Measurements from ENCODE around the gene ITGA3.

Gene ITGA3

DNA sequence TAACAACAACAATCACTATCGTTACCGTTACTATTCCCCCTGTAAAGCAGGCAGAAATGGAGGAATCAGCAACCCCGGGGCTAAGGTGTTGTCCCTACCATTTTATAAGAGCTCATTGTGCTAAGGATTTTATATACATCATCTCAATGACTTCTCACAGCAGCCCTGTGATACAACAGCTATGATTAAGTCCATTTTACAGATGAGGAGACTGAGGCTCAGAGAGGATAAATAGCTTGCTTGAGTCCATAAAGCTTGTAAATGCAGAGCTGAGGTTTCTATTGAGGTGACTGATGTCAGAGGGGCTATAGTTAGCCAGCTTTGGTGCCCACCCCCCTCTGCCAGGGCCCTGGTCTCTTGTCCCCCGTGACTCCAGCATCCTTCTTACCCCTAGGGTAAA lies 22.5 kb downstream of the ITGA3 start:
- no peak for DNase-seq (ENCODE audit: low spot score)
- no peak for TF ChIP-seq CTCF (conservative IDR thresholded peaks at IDR 0.05; ENCODE audit: low read depth)
- ChIA-PET POLR2A (ENCODE audit: low non-redundant PET) (no interaction called here), CTCF (interaction anchor here (0.8 kb wide), 1 partner anchor 32 kb away, joined by 3 read pairs; no protein-coding TSS in a partner anchor)
- H3K27ac ChIP-seq: peak overlapping the region; percentile 75

GRCh38 chr17:50079334-50080095 lies 23.6 kb downstream of the ITGA3 start:
- TF ChIP-seq CTCF (conservative IDR thresholded peaks at IDR 0.05; ENCODE audit: low read depth): peak; percentile 72
- no peak for DNase-seq (ENCODE audit: low spot score)
- H3K27ac ChIP-seq: peak overlapping the region; percentile 75
- ChIA-PET CTCF (interaction anchor here (0.6 to 1.0 kb wide), 3 partner anchors 14 to 470 kb away, joined by 4 to 6 read pairs (median 4); no protein-coding TSS in a partner anchor), POLR2A (ENCODE audit: low non-redundant PET) (no interaction called here)

DNA sequence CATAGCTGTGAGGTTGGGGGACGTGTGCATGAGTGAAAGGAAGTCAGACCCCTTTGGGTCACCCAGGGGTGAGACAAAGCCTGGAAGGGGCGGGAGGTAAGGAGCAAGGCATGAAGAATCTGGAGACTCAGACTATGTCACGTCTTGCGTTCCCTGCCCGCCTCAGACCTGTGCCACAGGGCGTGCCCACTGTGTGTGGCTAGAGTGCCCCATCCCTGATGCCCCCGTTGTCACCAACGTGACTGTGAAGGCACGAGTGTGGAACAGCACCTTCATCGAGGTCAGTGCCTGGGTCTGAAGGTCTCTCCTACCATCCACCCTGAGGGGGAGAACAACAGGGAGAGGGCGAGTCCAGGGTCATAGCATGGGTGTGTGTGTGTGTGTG lies 24.2 kb downstream of the ITGA3 start:
- H3K27ac ChIP-seq: peak overlapping the region; percentile 75
- ChIA-PET POLR2A (ENCODE audit: low non-redundant PET) (no interaction called here), CTCF (interaction anchor here (0.6 to 1.0 kb wide), 2 partner anchors 35 to 470 kb away, joined by 4 read pairs; no protein-coding TSS in a partner anchor)
- no peak for DNase-seq (ENCODE audit: low spot score)
- TF ChIP-seq CTCF (conservative IDR thresholded peaks at IDR 0.05; ENCODE audit: low read depth): no peak

GRCh38 chr17:50080827-50081226 lies 24.9 kb downstream of the ITGA3 start:
- peak overlapping the region; percentile 75 for H3K27ac ChIP-seq
- ChIA-PET CTCF (no interaction called here), POLR2A (ENCODE audit: low non-redundant PET) (no interaction called here)
- no peak for DNase-seq (ENCODE audit: low spot score)
- no peak for TF ChIP-seq CTCF (conservative IDR thresholded peaks at IDR 0.05; ENCODE audit: low read depth)

DNA sequence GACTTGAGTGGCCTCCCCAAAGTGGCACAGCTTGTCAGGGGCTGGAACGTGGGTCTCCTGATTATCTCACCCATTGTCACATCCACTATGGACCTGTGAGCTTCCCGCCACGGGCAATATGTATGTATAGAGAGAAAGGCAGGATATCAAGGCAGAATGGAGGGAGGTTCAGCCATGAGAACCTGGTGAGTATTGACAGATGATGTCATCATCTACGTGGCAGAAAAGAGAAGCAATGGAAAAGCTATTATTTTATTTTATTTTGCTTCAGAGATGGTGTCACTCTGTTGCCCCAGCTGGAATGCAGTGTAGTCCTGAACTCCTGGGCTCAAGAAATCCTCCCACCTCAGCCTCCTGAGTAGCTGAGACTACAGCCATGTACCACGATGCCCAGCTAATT lies 25.8 kb downstream of the ITGA3 start:
- CTCF ChIA-PET: no interaction called here
- POLR2A ChIA-PET (ENCODE audit: low non-redundant PET): no interaction called here
- H3K27ac ChIP-seq: peak overlapping the region; percentile 75
- TF ChIP-seq CTCF (conservative IDR thresholded peaks at IDR 0.05; ENCODE audit: low read depth): no peak
- no peak for DNase-seq (ENCODE audit: low spot score)

DNA sequence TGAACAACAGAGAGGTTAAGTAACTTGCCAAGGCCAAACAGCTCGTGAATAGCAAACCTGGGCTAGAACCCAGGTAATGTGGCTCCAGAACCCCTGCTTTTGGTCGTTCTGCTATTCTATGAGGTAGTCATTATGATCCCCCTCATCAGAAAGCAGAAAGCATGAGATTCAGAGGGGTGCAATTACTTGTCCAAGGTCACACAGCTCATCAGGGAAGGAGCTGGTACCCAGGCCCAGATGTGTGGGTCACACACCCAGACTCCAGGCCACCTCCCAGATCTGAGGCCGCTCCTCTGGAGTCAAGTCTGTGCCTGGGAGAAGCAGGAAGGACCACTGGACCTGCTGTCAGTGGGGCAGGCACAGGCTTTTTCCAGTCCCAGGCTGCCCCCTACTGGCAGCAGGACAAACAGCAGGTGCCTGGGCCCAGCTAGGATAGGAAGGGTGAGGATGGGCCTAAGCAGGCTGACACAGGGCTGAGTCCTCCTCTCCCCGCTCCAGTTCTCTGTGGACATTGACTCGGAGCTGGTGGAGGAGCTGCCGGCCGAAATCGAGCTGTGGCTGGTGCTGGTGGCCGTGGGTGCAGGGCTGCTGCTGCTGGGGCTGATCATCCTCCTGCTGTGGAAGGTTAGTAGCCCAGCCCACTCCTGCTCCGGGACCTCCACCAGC lies 31.5 kb downstream of the ITGA3 start:
- ChIA-PET POLR2A (ENCODE audit: low non-redundant PET) (no interaction called here), CTCF (interaction anchor here (0.6 to 1.9 kb wide), 11 partner anchors 9 to 194 kb away, joined by 3 to 17 read pairs (median 3); partner anchors contain the start of gene ITGA3)
- peak; percentile 94 for TF ChIP-seq CTCF (conservative IDR thresholded peaks at IDR 0.05; ENCODE audit: low read depth)
- peak overlapping the region; percentile 85 for H3K27ac ChIP-seq
- peak; percentile 60 for DNase-seq (ENCODE audit: low spot score)
